Bronchial epithelial cell (primary cell): ENCODE data around the gene F2RL3. TPM values are rescaled to one million over a fixed set of nuclear protein-coding genes. Genes with fewer than 3 reads are reported as not detected.
A peak's percentile ranks its signal among the peaks of the same experiment; 100 is the strongest.

Source experiments
- DNase-seq: peaks from one replicate; pipeline ENCODE4 v3.0.0-alpha.2; 2010; ENCODE audit warnings: low read depth
- FAIRE-seq: peaks from 2 replicates; lab custom pipeline; 2011; peaks lifted over from hg19 to GRCh38; lab: Jason Lieb, UNC
- H3K27me3 ChIP-seq: 2 replicates; pipeline ENCODE4 v1.5.1; 2011; ENCODE audit warnings: low read length; ENCODE audit not compliant: control insufficient read depth, insufficient read depth
- H3K36me3 ChIP-seq: 2 replicates; pipeline ENCODE4 v1.5.1; 2011; ENCODE audit warnings: low read length; ENCODE audit not compliant: control insufficient read depth, insufficient read depth
- H3K4me3 ChIP-seq: 2 replicates; pipeline ENCODE4 v1.5.1; 2011; ENCODE audit warnings: mild to moderate bottlenecking, low read depth, low read length, control low read depth
- CTCF ChIP-seq: IDR thresholded peaks from 2 replicates; pipeline ENCODE4 v1.5.1; 2011; ENCODE audit warnings: mild to moderate bottlenecking, moderate library complexity, low read length, control low read depth, inconsistent platforms; ENCODE audit not compliant: insufficient read depth, severe bottlenecking
- total RNA-seq: library from RNA; depleted of rRNA; stranded (reverse); fragments of >200 nt; gene quantifications from 2 replicates; pipeline ENCODE4 v1.2.1, GENCODE V29; 2014

Gene F2RL3
- total RNA-seq, 1 donor from 2014 or later: not detected

GRCh38 chr19:16850133-16850532, 38.7 kb upstream of the F2RL3 start:
- Histone ChIP-seq H3K4me3 (no peak overlapping the region), H3K36me3 (peaks cover 42% of the 10 kb centered on the region), H3K27me3 (no peaks in the 10 kb centered on the region)
- DNase-seq (peak; percentile 77), FAIRE-seq (no peak)
- no peak for TF ChIP-seq CTCF

GRCh38 chr19:16851031-16851712, 37.6 kb upstream of the F2RL3 start:
- no peak for TF ChIP-seq CTCF
- H3K27me3 ChIP-seq: no peaks in the 10 kb centered on the region
- DNase-seq (no peak), FAIRE-seq (no peak)
- peaks cover 42% of the 10 kb centered on the region for H3K36me3 ChIP-seq
- H3K4me3 ChIP-seq: no peak overlapping the region

GRCh38 chr19:16853066-16853465, 35.7 kb upstream of the F2RL3 start:
- no peak for FAIRE-seq
- Histone ChIP-seq H3K4me3 (no peak overlapping the region), H3K36me3 (peaks cover 33% of the 10 kb centered on the region), H3K27me3 (no peaks in the 10 kb centered on the region)
- no peak for DNase-seq
- TF ChIP-seq CTCF: no peak

GRCh38 chr19:16856091-16856490, 32.7 kb upstream of the F2RL3 start:
- FAIRE-seq (no peak), DNase-seq (no peak)
- H3K4me3 ChIP-seq: no peak overlapping the region
- no peak for TF ChIP-seq CTCF
- H3K27me3 ChIP-seq: no peaks in the 10 kb centered on the region
- H3K36me3 ChIP-seq: peaks cover 28% of the 10 kb centered on the region

GRCh38 chr19:16859626-16860025, 29.2 kb upstream of the F2RL3 start:
- peaks cover 26% of the 10 kb centered on the region for H3K36me3 ChIP-seq
- no peak for FAIRE-seq
- H3K27me3 ChIP-seq: no peaks in the 10 kb centered on the region
- no peak for DNase-seq
- no peak overlapping the region for H3K4me3 ChIP-seq
- no peak for TF ChIP-seq CTCF

- TF ChIP-seq CTCF: no peak
- Histone ChIP-seq H3K4me3 (no peak overlapping the region), H3K27me3 (no peaks in the 10 kb centered on the region), H3K36me3 (peaks cover 25% of the 10 kb centered on the region)
- DNase-seq (no peak), FAIRE-seq (peak; percentile 68)
Observed at GRCh38 chr19:16860118-16860517, 28.7 kb upstream of the F2RL3 start.
